Erythroblast (primary cell): ENCODE data around the gene ALDH3B1.
"Not testable (repeated sequence)": the region's sequence is repeated elsewhere in the genome, so short reads cannot be mapped to it uniquely, and the experiment has no call there.

Experiments
- DNase-seq, 2 experiments: peaks; one replicate each; lab custom pipeline; 2025; lab: John Stamatoyannopoulos, UW
- GATA1 ChIP-seq: IDR thresholded peaks from 2 replicates; pipeline ENCODE4 v1.6.1; 2011; ENCODE audit warnings: low read depth, mild to moderate bottlenecking, control low read depth, low read length, moderate library complexity
- POLR2A ChIP-seq: IDR thresholded peaks from 2 replicates; pipeline ENCODE4 v1.6.1; 2011; ENCODE audit warnings: mild to moderate bottlenecking, low read length

Gene ALDH3B1, protein sequence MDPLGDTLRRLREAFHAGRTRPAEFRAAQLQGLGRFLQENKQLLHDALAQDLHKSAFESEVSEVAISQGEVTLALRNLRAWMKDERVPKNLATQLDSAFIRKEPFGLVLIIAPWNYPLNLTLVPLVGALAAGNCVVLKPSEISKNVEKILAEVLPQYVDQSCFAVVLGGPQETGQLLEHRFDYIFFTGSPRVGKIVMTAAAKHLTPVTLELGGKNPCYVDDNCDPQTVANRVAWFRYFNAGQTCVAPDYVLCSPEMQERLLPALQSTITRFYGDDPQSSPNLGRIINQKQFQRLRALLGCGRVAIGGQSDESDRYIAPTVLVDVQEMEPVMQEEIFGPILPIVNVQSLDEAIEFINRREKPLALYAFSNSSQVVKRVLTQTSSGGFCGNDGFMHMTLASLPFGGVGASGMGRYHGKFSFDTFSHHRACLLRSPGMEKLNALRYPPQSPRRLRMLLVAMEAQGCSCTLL

DNA sequence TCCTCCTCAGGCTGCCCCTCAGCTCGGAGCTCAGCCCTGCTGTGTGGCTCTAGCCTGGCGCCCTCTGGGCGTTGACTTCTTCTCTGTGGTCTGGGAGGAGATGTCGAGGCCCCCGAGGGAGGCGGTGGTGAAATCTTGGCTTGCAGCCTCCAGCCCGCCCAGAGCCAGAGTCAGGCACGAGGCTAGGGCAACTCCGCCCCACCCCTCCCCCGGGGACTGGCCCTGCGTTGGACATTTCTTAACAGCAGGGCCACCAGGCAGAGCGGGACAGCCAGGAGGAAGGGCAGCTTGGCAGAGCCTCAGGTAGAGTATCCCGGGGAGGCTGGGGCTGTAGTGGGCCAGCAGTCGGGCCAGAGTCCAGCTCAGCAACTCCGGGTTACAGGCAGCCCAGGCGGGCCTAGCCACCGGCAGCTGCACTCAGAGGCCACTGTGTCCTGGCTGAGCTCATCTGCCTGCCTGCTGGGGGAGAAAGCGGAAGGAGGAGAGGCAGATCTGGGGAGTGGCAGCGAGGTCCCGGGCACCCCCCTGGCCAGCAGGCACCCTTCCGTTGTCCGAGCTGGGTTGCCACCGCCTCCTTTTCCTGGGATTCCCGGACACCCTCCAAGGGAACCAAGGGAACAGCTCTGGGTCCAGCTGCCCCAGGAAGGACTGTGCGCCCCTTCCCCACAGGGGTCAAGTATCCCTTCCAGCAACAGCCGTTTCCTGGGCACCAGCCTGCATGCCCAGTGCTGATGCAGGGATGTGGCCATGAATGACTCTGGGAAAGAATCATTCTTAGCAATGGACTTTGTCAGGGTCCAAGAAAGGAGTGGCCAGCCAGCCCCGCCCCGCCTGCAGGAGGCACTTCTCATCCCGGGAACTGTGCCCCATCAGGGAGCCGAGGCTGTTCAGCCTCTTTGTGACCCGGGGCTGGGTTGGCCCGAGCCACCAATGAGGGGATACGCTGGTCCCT lies at the start of gene ALDH3B1:
Gene ALDH3B1, plus strand, starts transcription at position 238 of the 952 bp plus-strand sequence. CDS start 4,971 bp downstream, outside the sequence.
- DNase-seq = peak; percentile 97
- TF ChIP-seq POLR2A = peak; percentile 89
- no peak for TF ChIP-seq GATA1

DNA sequence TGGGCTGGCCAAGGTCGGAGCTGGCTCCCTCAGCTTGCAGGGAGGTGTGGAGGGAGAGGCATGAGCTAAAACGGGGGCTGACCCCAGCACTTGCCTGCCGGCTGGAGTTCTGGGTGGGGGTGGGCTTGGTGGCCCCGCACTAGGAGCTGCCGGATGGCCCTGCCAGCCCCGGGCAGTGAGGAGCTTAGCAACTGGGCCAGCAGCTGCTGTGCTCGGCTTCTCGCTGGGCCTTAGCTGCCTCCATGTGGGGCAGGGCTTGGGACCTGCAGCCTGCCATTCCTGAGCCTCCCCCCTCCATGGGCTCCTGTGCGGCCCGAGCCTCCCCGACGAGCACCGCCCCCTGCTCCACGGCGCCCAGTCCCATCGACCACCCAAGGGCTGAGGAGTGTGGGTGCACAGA lies 46.9 kb upstream of the ALDH3B1 start:
- not testable (repeated sequence) for DNase-seq

DNA sequence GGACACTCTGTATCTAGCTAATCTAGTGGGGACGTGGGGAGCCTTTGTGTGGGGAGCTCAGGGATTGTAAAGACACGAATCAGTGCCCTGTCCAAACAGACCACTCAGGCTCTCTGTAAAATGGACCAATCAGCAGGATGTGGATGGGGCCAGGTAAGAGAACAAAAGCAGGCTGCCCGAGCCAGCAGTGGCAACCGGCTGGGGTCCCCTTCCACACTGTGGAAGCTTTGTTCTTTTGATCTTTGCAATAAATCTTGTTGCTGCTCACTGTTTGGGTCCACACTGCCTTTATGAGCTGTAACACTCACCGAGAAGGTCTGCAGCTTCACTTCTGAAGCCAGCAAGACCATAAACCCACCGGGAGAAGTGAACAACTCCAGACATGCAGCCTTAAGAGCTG lies 46.2 kb upstream of the ALDH3B1 start:
- not testable (repeated sequence) for DNase-seq

DNA sequence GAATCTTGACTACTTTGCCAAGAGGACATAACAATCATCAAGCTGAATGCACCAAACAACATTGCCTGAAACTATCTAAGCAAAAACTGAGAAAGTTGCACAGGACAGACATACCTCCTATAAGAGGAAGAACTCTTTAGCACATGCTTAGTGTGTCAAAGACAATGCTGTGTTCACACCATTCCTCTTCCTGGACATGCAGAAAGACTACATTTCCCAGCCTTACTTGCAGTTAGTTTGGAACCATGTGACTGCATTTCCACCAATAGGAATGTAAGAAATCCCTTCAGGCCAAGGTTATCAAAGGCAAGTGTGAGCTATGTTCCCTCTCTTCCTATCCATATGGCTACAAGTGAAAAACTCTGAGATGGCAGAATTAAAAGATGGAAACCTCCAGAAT lies 45.4 kb upstream of the ALDH3B1 start:
- DNase-seq = not testable (repeated sequence)

DNA sequence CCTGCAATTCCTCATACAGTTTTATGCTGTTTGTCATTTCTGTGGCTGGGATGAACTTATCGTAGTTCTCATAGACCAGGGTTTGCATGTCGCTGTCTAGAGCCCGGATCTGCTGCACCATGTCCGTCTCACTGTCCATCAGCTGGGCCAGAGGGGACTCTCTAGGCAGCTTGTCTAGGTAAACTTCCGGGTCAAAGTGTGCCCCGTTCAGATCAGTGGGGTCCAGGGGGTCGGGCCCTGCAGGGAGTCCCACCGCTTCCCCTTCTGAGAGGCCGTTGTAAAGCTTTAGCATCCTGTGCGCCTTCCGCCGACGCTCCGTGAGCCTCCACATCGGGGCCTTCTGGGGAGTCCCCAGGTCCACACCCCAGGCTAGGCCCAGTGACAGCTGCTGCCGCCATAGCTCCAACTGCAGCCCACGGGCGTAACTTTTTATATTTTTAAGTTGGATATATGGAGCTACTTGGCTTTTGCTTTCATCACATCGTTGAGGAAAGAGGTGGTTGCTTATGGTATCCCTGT lies 44.2 kb upstream of the ALDH3B1 start:
- not testable (repeated sequence) for DNase-seq

DNA sequence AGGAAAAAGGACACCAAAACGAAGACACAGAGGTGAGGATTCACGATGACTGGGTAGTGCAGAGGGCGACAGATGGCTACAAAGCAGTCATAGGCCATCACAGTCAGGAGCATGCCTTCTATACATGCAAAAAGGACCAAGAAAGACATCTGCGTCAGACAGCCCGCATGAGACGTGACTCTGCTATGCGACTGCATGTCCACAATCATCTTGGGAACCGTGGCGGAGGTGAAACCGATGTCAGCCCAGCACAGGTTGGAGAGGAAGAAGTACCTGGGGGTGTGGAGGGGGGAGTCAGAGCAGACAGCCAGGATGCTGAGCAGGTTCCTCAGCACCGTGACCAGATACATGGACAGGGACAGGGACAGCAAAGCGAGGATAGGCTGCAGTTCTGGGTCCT lies 35.4 kb upstream of the ALDH3B1 start:
- not testable (repeated sequence) for DNase-seq

DNA sequence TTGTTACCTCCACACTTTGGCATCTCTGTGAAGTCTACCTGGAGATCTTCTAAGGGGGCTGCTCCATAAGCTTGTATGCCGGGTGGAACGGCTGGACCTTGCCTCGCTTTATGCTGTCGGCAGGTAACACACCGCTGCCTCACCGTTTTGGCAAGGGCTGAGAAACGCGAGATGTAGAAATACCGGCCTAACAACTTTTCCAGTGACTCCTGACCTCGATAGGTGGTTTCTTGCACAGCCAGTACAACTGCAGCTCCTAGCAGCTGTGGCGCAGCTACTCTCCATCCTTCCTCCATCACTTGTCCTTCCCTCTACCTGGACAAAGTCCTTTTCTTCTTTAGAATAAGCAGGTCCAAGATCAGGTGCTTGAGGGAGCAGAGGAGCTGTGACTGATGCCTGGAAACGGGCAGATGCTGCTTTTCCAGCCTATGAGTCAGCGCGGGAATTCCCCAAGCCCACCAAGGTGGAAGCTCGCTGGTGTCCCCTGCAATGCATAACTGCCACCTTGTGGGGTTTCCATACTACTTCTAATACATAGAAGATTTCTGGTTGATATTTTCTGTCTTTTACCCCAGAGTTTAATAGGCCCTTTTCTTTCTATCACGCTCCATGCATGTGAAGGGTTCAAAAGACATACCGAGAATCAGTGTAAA lies 31.2 kb upstream of the ALDH3B1 start:
- not testable (repeated sequence) for DNase-seq

DNA sequence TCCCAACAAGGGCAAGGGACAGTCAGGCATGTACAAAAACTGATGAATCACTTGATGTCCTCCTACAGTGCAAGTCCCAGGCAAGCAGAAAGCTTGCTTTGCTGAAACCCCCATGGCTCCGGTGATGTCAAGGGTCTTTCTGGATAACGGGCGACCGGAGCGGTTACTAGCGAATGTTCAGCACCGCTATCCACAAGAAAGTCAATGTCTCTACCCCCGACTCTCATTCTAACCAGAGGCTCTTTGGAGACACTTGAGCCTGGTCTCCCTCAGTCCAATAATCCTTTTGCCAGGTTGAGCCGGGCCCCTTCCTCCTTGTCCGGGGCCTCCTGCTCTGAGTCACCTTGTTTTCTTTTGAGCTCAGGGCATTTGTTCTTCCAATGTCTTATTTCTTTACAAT lies 28.9 kb upstream of the ALDH3B1 start:
- DNase-seq = not testable (repeated sequence)

DNA sequence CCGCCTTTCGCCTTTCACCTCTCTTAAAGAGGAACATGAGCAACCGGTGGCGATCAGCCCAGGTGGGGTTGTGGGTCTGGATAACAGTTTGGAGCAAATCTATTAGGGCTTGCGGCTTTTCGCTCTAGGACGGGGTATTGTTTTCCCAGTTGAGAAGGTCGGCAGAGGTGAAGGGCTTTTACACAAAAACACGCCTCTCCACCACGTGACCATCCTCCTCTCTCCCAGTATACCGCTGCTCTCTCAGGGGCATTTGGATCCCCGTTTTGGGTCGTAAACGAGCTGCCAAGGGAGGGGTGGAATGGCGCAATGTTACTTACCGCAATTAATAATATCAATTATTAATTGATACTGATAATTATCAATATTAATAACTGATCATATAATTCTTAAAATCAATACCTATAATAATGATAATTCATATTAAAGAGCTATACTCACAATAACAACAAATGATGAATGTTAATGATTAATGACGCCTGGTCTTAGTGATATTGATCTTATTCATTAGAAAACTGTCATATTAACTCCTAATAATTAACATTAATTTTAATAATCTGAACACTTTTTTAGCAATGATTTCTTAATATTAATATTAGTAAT lies 27.8 kb upstream of the ALDH3B1 start:
- DNase-seq = not testable (repeated sequence)

DNA sequence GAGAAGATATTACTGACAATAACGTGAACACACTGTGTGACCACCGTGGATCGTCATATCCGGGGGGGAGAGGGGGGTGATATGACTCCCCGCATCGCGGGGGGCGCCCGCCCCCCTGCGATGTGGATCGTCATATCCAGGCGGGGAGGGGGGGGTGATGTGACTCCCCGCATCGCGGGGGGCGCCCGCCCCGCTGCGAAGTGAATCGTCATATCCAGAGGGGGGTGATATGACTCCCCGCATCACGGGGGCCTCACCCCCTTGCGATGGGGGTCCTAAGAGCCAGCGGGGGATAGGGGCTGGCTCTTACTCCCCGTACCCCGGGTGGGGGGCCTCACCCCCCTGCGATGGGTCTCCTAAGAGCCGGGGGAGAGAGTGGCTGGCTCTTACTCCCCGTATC lies 26.2 kb upstream of the ALDH3B1 start:
- no peak for DNase-seq
- TF ChIP-seq GATA1 = no peak
- TF ChIP-seq POLR2A = no peak

DNA sequence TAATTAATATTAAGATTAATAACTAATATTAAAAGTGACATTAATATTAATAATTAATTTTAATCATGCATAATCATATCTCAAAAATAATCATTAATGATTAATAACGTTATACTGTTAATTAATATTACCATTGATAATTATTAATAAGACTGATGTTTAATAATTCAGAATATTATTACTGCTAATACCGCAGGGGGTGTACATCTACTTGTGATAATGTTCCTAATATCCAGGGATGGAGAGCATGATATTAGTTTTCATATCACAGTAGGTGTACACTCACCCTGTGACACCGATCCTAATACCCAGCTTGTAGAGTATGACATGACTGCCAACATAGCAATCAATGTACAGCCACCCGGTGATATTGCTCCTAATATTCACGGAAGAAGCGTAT lies 24.8 kb upstream of the ALDH3B1 start:
- DNase-seq = not testable (repeated sequence)

DNA sequence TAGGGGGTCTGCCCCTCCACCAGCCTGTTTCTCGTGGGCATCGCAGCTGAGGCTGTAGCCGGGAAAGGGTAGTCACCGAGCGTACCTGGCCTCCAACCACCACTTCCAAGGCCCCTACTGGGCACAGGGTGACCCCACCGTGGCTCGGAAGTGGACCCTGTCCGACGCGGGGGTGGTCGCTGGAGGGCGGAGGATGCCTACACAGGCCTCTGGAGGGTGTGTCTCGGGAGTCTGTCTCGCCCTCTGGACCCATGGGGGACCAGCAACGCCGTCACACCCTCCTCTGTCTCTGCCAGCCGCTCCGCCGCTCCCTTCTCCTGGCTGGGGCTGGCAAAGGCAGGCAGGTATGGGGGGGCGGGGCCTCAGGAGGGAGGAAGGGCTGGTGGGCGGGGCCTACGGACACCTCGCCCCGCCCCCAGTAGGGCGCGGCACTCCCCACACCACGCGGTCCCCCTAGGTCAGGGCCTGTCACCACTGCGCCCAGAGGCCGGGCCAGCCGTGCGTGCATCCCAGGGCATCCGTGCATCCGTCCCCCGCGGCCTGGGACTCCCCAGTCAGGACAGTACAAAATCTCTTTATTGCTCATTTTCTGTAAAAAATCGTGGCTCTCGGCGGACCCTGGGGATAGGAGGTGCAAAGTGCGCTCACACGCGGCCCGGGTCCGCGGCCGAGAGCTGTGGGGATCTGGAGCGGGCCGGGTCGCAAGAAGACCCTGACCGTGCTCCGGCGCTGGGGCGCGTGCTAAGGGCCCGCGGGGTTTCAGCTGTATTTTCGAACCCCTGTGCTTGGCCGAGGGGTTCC lies 19.4 kb upstream of the ALDH3B1 start:
- DNase-seq = peak in 1 of 2 experiments; percentile 43

DNA sequence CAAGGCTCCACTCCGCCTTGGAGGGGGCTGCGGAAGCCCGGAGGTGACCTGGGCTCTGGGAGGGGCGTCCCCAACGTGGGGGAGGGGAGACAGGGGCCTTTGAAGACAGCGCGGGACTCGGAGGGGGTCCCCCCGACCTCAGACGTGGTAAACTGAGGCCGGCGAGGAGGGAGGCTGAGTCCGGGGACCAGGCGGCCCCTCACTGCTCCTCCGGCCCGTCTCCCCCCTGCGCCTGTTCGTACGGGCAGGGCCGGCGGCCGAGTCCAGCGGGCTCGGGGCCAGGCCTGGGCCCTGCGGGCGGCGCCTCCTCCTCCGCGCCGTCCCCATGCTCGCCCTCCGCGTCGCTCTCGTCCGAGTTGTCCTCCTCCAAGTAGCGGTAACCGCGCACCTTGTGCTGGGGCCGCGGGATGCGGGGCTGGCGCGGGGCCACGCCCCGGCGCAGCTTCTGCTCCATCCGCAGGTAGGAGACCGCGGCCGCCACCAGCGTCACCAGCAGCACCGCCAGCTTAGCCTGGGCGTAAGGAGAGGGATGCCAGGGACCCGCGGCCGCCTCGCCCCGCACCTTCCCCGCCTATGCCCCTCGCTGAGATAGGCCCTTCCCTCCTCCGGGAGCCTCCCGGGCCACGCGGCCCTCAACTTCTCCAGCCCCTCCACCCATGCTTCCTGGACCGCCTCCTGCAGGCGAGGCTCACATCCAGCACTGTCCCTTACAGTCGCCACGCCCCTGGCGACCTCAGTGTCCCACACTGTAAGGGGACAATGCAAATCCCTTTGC lies 18.6 kb upstream of the ALDH3B1 start:
- DNase-seq = not testable (repeated sequence)

DNA sequence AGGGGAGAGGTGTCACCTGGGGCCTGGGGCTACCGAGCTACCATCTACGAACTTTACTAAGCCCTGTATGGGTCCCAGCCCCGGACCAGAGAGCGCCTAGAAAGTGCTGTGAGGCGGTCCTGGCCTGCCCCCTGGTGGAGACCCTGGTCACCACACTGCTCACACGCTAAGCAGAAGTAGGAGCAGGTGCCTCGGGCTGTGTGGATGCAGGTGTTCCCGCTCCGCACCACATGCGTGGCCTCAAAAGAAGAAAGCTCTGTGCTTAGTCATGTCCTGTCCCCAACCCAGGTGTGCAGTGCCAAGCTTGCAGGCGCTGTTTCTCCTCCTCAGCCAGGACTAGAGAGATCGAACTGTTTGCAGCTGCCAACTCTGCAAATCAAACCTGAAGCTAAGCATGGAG lies 16.3 kb upstream of the ALDH3B1 start:
- peak; percentile 34 to 62 for DNase-seq

DNA sequence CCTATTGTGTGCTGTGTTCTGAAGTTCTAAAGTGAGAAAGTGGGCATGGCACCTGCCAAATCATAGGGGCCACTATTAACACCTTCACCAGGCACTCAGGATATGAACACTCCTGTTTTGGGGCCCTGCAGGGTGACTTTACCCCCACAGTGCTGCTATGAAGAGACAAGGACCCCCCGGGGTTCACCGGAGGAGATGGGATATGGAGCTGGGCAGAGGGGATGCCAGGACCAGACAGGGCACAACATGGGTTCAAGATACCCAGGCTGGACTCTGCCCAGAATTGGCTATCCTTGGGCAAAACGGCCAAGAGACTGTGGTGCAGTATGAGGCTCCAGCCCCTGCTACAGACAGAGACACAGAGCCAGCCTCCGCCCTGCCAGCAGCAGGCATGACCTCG lies 15.7 kb upstream of the ALDH3B1 start:
- not testable (repeated sequence) for DNase-seq

DNA sequence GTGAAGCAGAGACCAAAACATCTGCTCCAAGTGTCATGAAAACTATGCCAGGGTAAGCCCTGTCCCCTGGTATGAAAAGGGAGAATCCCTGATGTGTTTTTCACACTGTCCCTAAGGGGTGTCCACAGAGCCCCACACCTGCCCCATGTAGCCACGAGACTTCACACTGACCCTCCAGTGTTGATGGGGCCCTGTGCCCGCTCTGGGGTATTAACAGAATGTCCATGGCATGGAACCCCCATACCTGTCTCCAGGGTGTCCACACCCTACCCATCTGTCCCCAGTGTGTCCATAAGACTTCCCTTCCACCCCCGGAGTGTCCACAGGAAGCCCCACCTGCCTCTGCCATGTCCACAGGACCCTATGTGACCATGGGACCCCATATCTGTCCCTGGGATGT lies 15.0 kb upstream of the ALDH3B1 start:
- not testable (repeated sequence) for DNase-seq

DNA sequence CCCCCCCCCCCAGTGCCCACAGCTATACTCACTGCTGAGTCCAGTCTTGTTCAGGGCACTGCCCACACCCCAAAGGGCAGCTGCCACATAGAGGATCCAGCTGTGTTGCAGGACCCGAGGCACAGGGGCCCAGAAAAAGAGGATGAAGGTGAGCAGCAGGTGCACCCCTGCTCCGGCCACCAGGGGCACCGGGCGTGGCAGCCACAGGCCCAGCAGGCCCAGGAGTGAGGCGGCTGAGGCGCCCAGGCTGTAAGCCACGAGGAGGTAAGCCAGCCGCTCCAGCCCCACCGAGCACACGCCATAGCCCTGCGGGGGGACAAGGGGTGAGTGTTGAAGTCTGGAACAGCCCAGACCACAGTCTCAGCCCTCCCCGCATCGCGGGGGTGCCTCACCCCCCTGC lies 14.5 kb upstream of the ALDH3B1 start:
- DNase-seq = not testable (repeated sequence)
